ENCODE results near the gene PLAC8. TPM values are rescaled to one million over a fixed set of nuclear protein-coding genes. Genes with fewer than 3 reads are reported as not detected.

PLAC8 gene
- total and polyA plus RNA-seq, 2 of the 8 experiments (the other 6 are each of a cell fraction or from before 2014, with no cell fraction given), result 0.98 to 1.1 TPM

GRCh38 chr4:83107631-83108030 is 6.9 kb downstream of the PLAC8 start:
- Histone ChIP-seq H3K36me3 (ENCODE audit: control insufficient read depth in 2 of 4, insufficient read depth in 4 of 4, low read length in 3 of 4) (no peaks in the 10 kb centered on the region), H3K23me2 (ENCODE audit: low read depth, low read length) (peaks cover 4% of the 10 kb centered on the region; the same call in 1 of the 2 replicates), H2BK15ac (ENCODE audit: low read length) (no peak overlapping the region), H2BK20ac (ENCODE audit: low read length) (no peak overlapping the region), H3K79me2 (ENCODE audit: control insufficient read depth in 1 of 2, insufficient read depth in 2 of 2, low read length in 2 of 2) (no peaks in the 10 kb centered on the region), H4K5ac (ENCODE audit: insufficient read length, low read depth, low read length) (no peak overlapping the region), H2AK5ac (ENCODE audit: low read depth, low read length) (no peak overlapping the region), H3K4ac (replicated peaks; ENCODE audit: insufficient read length, low read depth, low read length) (no peak overlapping the region), H3K79me1 (ENCODE audit: low read depth, low read length) (no peaks in the 10 kb centered on the region), H4K8ac (ENCODE audit: extremely low read depth, insufficient read depth, low read length) (no peak overlapping the region), H3K23ac (ENCODE audit: insufficient read length) (no peak overlapping the region), H4K91ac (replicated peaks; ENCODE audit: insufficient read length, low read length) (no peak overlapping the region), H3K18ac (ENCODE audit: extremely low read depth, low read length) (no peak overlapping the region), H3K56ac (replicated peaks; ENCODE audit: insufficient read length, low read depth, low read length) (no peak overlapping the region), H2BK120ac (replicated peaks; ENCODE audit: low read depth, low read length) (no peak overlapping the region), H3K14ac (ENCODE audit: insufficient read length) (no peak overlapping the region), H3K9me3 (ENCODE audit: insufficient read depth in 2 of 2, low read depth in 1 of 2, low read length in 1 of 2) (no peaks in the 10 kb centered on the region), H3K4me1 (replicated peaks in 1 of 4; ENCODE audit: control insufficient read depth in 3 of 4, insufficient read depth in 4 of 4, low read length in 3 of 4) (peaks cover 0 to 3% (median 1%) of the 10 kb centered on the region in 4 experiments; a peak in 2 of 7 replicates), H3K4me3 (ENCODE audit: extremely low read depth in 1 of 4, insufficient read depth in 2 of 4, low read depth in 3 of 4, low read length in 4 of 4) (no peak overlapping the region), H3K27me3 (replicated peaks in 1 of 4; ENCODE audit: control insufficient read depth in 3 of 4, extremely low read depth in 1 of 4, insufficient read depth in 3 of 4, low read length in 3 of 4) (peaks cover 0 to 10% (median 2%) of the 10 kb centered on the region in 4 experiments; a peak in 4 of 7 replicates), H2BK5ac (ENCODE audit: low read depth, low read length) (no peak overlapping the region), H3K27ac (ENCODE audit: low read depth, low read length) (no peak overlapping the region), H2AFZ (ENCODE audit: low read length) (no peak overlapping the region), H4K20me1 (replicated peaks in 1 of 2; ENCODE audit: control insufficient read depth in 1 of 2, insufficient read depth in 2 of 2, low read length in 2 of 2) (no peaks in the 10 kb centered on the region), H3K9ac (replicated peaks in 1 of 4; ENCODE audit: extremely low read depth in 1 of 4, low read depth in 3 of 4, low read length in 3 of 4) (no peak overlapping the region), H2BK12ac (ENCODE audit: low read depth, low read length) (no peak overlapping the region), H3K4me2 (ENCODE audit: insufficient read depth in 1 of 2, low read depth in 2 of 2, low read length in 2 of 2) (no peak overlapping the region)
- DNase-seq (ENCODE audit: low read depth in 1 of 2, low spot score in 2 of 2) (no peak), FAIRE-seq (no peak)
- ChIA-PET CTCF (ENCODE audit: partially characterized antibody) (interaction anchor here (0.6 to 1.9 kb wide), 3 partner anchors 10 to 196 kb away, joined by 3 to 7 read pairs (median 3); no protein-coding TSS in a partner anchor), POLR2A (ENCODE audit: partially characterized antibody) (interaction anchor here (0.6 kb wide), 2 partner anchors 50 to 101 kb away, joined by 3 read pairs; no protein-coding TSS in a partner anchor)
- no peak for TF ChIP-seq KDM5A (IDR thresholded peaks at IDR 0.05; ENCODE audit: low read length)
- no peak for TF ChIP-seq HDAC2 (IDR thresholded peaks at IDR 0.05; ENCODE audit: borderline replicate concordance in 1 of 2, low read depth in 2 of 2, low read length in 2 of 2)
- no peak for TF ChIP-seq CHD2 (IDR thresholded peaks at IDR 0.05; ENCODE audit: low read length)
- 93% methylated on average over 9 of the region's 9 CpGs; no CpG with 5 or more reads in 1 of the 2 experiments for WGBS, 2 experiments (ENCODE audit: extremely low coverage in 1 of 2, insufficient coverage in 1 of 2, insufficient read length in 1 of 2, insufficient replicate concordance in 2 of 2, low coverage in 1 of 2, low lambda C conversion rate in 2 of 2, missing lambda C conversion rate in 1 of 2)
